GM18907 (cell line): ENCODE data around the gene NHERF1.

Experiments used
- ATAC-seq: cut with Tn5 transposase; IDR thresholded peaks from one replicate; pipeline ENCODE4 v1.9.1; 2021; ENCODE audit warnings: mild to moderate bottlenecking, moderate library complexity; ENCODE audit not compliant: unreplicated experiment

The NHERF1 gene

GRCh38 chr17:74782571-74782970, 34.1 kb downstream of the NHERF1 start:
- ATAC-seq = no peak

GRCh38 chr17:74784125-74784810, 35.8 kb downstream of the NHERF1 start:
- no peak for ATAC-seq

- ATAC-seq = no peak
These were observed 36.9 kb downstream of the NHERF1 start for GRCh38 chr17:74785096-74785980.

- no peak for ATAC-seq
These were observed 37.5 kb downstream of the NHERF1 start for GRCh38 chr17:74785981-74786360.

GRCh38 chr17:74786431-74787055, 38.1 kb downstream of the NHERF1 start:
- ATAC-seq = no peak

GRCh38 chr17:74790161-74791058, 42.0 kb downstream of the NHERF1 start:
- ATAC-seq = no peak

- no peak for ATAC-seq
These were observed 44.2 kb downstream of the NHERF1 start for GRCh38 chr17:74792586-74793105.

- ATAC-seq = no peak
These were observed 47.0 kb downstream of the NHERF1 start for GRCh38 chr17:74795327-74796020.

- ATAC-seq = no peak
These were observed 47.8 kb downstream of the NHERF1 start for GRCh38 chr17:74796211-74796610.

GRCh38 chr17:74796866-74797265, 48.4 kb downstream of the NHERF1 start:
- ATAC-seq = no peak

GRCh38 chr17:74797824-74798223, 49.4 kb downstream of the NHERF1 start:
- no peak for ATAC-seq

GRCh38 chr17:74798239-74798707, 49.8 kb downstream of the NHERF1 start:
- ATAC-seq = no peak

GRCh38 chr17:74799097-74799496, 50.7 kb downstream of the NHERF1 start:
- no peak for ATAC-seq

- ATAC-seq = no peak
These were observed 52.1 kb downstream of the NHERF1 start for GRCh38 chr17:74800531-74800930.

- ATAC-seq = no peak
These were observed 53.5 kb downstream of the NHERF1 start for GRCh38 chr17:74801896-74802295.

GRCh38 chr17:74803388-74803930, 55.0 kb downstream of the NHERF1 start:
- no peak for ATAC-seq

- no peak for ATAC-seq
These were observed 55.5 kb downstream of the NHERF1 start for GRCh38 chr17:74803971-74804370.

- ATAC-seq = no peak
These were observed 56.3 kb downstream of the NHERF1 start for GRCh38 chr17:74804683-74805082.

- no peak for ATAC-seq
These were observed 57.2 kb downstream of the NHERF1 start for GRCh38 chr17:74805591-74805991.
